AG04450 (cell line): ENCODE measurements around the gene CNOT4. TPM values are rescaled to one million over a fixed set of nuclear protein-coding genes. Genes with fewer than 3 reads are reported as not detected.

Experiments
- CTCF ChIA-PET: fragments of 300-600, 350-600 bp; formaldehyde crosslinking; extraction: SDS; loops from one replicate; lab custom pipeline; 2022; ENCODE audit warnings: antibody characterized with exemption, inconsistent platforms; lab: Charles Lee
- POLR2A ChIA-PET: fragments of 350-600 bp; formaldehyde crosslinking; extraction: SDS; loops from one replicate; lab custom pipeline; 2021; ENCODE audit warnings: antibody characterized with exemption, inconsistent platforms; lab: Yijun Ruan, JAX
- DNase-seq: peaks from one replicate; pipeline ENCODE4 v3.0.0-alpha.2; 2011; ENCODE audit warnings: low read depth, low spot score
- H3K27ac ChIP-seq: one replicate; pipeline ENCODE4 v1.5.1; 2012; ENCODE audit warnings: low read depth, low read length, control low read depth
- H3K27me3 ChIP-seq: one replicate; pipeline ENCODE4 v1.6.0; 2012; ENCODE audit warnings: low read length; ENCODE audit not compliant: control insufficient read depth, insufficient read depth
- H3K4me3 ChIP-seq: 2 replicates; pipeline ENCODE4 v1.5.1; 2011; ENCODE audit warnings: mild to moderate bottlenecking, low read depth, low read length, control low read depth
- H3K9me3 ChIP-seq: 2 replicates; pipeline ENCODE4 v1.5.1; 2012; ENCODE audit warnings: low read length; ENCODE audit not compliant: control insufficient read depth, insufficient read depth
- polyA plus RNA-seq: library from polyadenylated mRNA; depleted of rRNA; stranded (reverse); fragments of >200 nt; gene quantifications from 2 replicates; pipeline ENCODE4 v1.2.3, GENCODE V29; 2011
- TF ChIP-seq, protein P1 (sequence below): IDR thresholded peaks from 2 replicates; pipeline ENCODE4 v1.5.1; 2011; ENCODE audit warnings: low read depth, low read length, control low read depth, inconsistent platforms

The CNOT4 gene
- polyA plus RNA-seq, 1 experiment: 17.0 TPM

DNA sequence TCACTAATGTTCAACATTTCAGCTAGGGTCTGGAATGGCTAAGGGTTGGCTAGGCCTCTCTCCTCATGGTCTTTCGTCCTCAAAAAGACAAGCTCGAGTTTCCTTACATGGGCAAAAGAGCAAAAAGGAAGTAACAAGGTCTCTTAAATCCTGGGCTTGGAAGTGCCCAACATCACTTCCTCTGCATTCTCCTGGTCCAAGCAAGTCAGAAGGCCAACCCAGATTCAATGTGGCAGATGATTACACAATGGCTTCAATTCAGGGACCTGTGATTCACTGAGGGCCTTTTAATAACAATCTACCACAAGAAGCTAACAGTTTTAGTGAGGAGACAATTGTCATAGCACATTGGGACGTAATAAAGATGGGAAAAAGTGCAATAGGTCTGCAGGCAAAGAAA, 43.4 kb upstream of the CNOT4 start:
- TF ChIP-seq, protein P1, sequence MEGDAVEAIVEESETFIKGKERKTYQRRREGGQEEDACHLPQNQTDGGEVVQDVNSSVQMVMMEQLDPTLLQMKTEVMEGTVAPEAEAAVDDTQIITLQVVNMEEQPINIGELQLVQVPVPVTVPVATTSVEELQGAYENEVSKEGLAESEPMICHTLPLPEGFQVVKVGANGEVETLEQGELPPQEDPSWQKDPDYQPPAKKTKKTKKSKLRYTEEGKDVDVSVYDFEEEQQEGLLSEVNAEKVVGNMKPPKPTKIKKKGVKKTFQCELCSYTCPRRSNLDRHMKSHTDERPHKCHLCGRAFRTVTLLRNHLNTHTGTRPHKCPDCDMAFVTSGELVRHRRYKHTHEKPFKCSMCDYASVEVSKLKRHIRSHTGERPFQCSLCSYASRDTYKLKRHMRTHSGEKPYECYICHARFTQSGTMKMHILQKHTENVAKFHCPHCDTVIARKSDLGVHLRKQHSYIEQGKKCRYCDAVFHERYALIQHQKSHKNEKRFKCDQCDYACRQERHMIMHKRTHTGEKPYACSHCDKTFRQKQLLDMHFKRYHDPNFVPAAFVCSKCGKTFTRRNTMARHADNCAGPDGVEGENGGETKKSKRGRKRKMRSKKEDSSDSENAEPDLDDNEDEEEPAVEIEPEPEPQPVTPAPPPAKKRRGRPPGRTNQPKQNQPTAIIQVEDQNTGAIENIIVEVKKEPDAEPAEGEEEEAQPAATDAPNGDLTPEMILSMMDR: no peak
- Histone ChIP-seq H3K27ac (no peak overlapping the region), H3K9me3 (no peaks in the 10 kb centered on the region), H3K4me3 (no peak overlapping the region), H3K27me3 (peaks cover 10% of the 10 kb centered on the region)
- ChIA-PET POLR2A (no interaction called here), CTCF (interaction anchor here (0.8 kb wide), 1 partner anchor 273 kb away, joined by 3 read pairs; no protein-coding TSS in a partner anchor)
- no peak for DNase-seq

DNA sequence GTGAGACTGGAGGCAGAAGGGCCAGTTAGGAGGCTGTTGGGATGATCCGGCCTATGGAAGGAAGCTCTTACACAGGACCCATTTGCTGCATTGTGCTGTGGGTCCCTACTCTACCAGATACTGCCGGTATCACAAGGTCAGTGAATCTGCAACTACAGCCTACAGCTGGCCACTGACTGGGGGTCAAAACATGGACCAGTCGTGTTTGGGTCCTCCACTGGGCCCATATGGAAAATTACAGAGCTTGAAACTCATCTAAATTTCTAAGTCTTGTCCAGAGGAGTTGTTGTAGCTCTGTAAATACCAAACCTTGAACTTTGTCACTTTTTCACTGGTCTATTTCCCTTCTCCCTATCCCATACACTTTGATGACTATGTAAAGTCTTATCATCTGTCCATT, 42.2 kb upstream of the CNOT4 start:
- TF ChIP-seq, protein P1: no peak
- POLR2A ChIA-PET: no interaction called here
- Histone ChIP-seq H3K9me3 (no peaks in the 10 kb centered on the region), H3K27ac (no peak overlapping the region), H3K27me3 (peaks cover 10% of the 10 kb centered on the region), H3K4me3 (no peak overlapping the region)
- CTCF ChIA-PET: interaction anchor here (1.1 kb wide), 1 partner anchor 278 kb away, joined by 4 read pairs; no protein-coding TSS in a partner anchor
- DNase-seq: no peak

DNA sequence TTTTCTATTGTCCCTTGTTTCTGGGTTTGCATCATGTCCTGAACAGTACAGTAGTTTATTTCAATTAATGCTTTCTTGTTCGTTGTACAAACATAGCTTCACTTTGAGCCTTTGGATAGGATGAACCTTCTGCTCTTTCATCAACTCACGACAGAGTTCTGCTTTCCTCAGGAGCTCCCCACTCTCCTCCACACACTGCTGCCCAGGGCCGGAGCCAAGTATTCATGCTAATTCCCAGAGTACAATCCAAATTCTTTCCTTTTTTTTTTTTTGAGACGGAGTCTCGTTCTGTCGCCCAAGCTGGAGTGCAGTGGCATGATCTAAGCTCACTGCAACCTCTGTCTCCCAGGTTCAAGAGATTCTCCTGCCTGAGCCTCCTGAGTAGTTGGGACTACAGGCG, 40.3 kb upstream of the CNOT4 start:
- DNase-seq: no peak
- POLR2A ChIA-PET: no interaction called here
- H3K4me3 ChIP-seq: no peak overlapping the region
- CTCF ChIA-PET: no interaction called here
- H3K27ac ChIP-seq: no peak overlapping the region
- H3K9me3 ChIP-seq: no peaks in the 10 kb centered on the region
- peaks cover 11% of the 10 kb centered on the region for H3K27me3 ChIP-seq
- TF ChIP-seq, protein P1: no peak

DNA sequence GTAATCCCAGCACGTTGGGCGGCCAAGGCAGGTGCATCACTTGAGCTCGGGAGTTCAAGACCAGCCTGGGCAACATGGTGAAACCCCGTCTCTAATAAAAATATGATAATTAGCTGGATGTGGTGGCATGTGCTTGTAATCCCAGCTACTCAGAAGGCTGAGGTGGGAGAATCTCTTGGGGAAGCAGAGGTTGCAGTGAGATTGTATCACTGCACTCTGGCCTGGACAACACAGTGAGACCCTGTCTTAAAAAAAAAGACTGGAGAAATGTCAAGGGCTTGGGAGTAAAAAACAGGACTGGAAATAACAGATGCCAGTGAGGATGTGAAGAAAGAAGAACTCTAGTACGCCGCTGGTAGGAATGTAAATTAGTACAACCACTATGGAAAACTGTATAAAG, 31.1 kb upstream of the CNOT4 start:
- ChIA-PET CTCF (no interaction called here), POLR2A (interaction anchor here (0.6 kb wide), 1 partner anchor 14 kb away, joined by 5 read pairs; no protein-coding TSS in a partner anchor)
- no peak for DNase-seq
- no peak overlapping the region for H3K4me3 ChIP-seq
- no peak overlapping the region for H3K27ac ChIP-seq
- peaks cover 6% of the 10 kb centered on the region for H3K27me3 ChIP-seq
- H3K9me3 ChIP-seq: no peaks in the 10 kb centered on the region
- TF ChIP-seq, protein P1: no peak

DNA sequence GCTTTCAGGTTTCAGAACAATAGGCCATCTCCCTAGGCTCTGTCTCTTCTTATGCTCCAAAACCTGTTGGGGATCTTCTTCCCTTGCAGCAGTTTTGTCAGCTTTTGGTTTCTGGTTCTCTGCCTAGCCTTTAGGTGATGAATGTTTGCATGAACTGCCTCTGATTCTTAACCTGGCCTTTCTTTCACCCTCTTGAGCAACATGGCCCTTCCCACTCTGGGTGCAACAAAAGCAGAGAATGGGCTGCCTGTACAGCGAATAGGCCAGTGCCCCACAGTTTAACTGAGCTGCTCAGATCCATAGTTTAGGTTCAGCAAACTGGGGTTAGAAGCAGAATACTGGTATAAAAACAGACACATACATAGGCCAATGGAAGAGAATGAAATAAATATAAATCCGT, 29.7 kb upstream of the CNOT4 start:
- DNase-seq: no peak
- CTCF ChIA-PET: no interaction called here
- peaks cover 4% of the 10 kb centered on the region for H3K27me3 ChIP-seq
- TF ChIP-seq, protein P1: no peak
- H3K27ac ChIP-seq: no peak overlapping the region
- POLR2A ChIA-PET: no interaction called here
- H3K9me3 ChIP-seq: no peaks in the 10 kb centered on the region
- no peak overlapping the region for H3K4me3 ChIP-seq
